Panc1 (cell line): ENCODE data around the gene POLD2. TPM values are rescaled to one million over a fixed set of nuclear protein-coding genes. Genes with fewer than 3 reads are reported as not detected.

Experiments used
- ATAC-seq: fragments of 200-7000 bp; cut with Tn5 transposase; 2 replicates; pipeline ENCODE4 v1.9.1; 2020; ENCODE audit warnings: mild to moderate bottlenecking, moderate library complexity
- BruUV-seq: library from RNA; stranded (reverse); fragments of 400-500 nt; replicated peaks from 2 replicates; lab custom pipeline; 2021; lab: Mats Ljungman, UMichigan
- CTCF ChIA-PET: fragments of 300-600 bp; sonication (Branson Sonifier 250); formaldehyde crosslinking; loops from one replicate; lab custom pipeline; 2022; ENCODE audit warnings: antibody characterized with exemption; lab: Charles Lee
- POLR2A ChIA-PET: fragments of 300-600 bp; sonication (Branson Sonifier 250); formaldehyde crosslinking; loops from one replicate; lab custom pipeline; 2022; ENCODE audit warnings: antibody characterized with exemption; lab: Charles Lee
- DNase-seq: peaks from one replicate; pipeline ENCODE4 v3.0.0-alpha.2; 2010; ENCODE audit warnings: low read depth, low spot score
- H3K27ac ChIP-seq: 2 replicates; pipeline ENCODE4 v1.5.1; 2011; ENCODE audit warnings: mild to moderate bottlenecking, low read length, inconsistent platforms
- H3K27me3 ChIP-seq: fragments of 200-500 bp; sonication (Bioruptor generic); 2 replicates; pipeline ENCODE4 v1.6.0; 2014; ENCODE audit warnings: low read length, inconsistent platforms; ENCODE audit not compliant: control insufficient read depth, insufficient read depth
- H3K36me3 ChIP-seq: fragments of 200-500 bp; sonication (Bioruptor generic); 2 replicates; pipeline ENCODE4 v1.5.1; 2014; ENCODE audit warnings: inconsistent platforms, mild to moderate bottlenecking, low read length, moderate library complexity; ENCODE audit not compliant: control insufficient read depth, insufficient read depth
- H3K4me1 ChIP-seq: 2 replicates; pipeline ENCODE4 v1.5.1; 2011; ENCODE audit warnings: inconsistent platforms, mild to moderate bottlenecking, low read length, moderate library complexity; ENCODE audit not compliant: control insufficient read depth, insufficient read depth
- H3K4me3 ChIP-seq, 2 experiments: 2 replicates each; pipeline ENCODE4 v1.5.1; 2011 to 2012; ENCODE audit warnings: low read depth in 2 of 2, low read length in 2 of 2, mild to moderate bottlenecking in 2 of 2, inconsistent platforms in 1 of 2, moderate library complexity in 1 of 2
- H3K9me3 ChIP-seq: fragments of 200-500 bp; sonication (Bioruptor generic); 2 replicates; pipeline ENCODE4 v1.5.1; 2014; ENCODE audit warnings: low read depth, mild to moderate bottlenecking, inconsistent platforms, low read length, moderate library complexity; ENCODE audit not compliant: control insufficient read depth, insufficient read depth
- POLR2AphosphoS5 ChIP-seq: IDR thresholded peaks from 2 replicates; pipeline ENCODE4 v1.6.1; 2012; ENCODE audit warnings: mild to moderate bottlenecking, low read depth, low read length, moderate library complexity
- SIN3A ChIP-seq: IDR thresholded peaks from 2 replicates; pipeline ENCODE4 v1.6.1; 2012; ENCODE audit warnings: low read depth, mild to moderate bottlenecking, low read length, moderate library complexity, borderline replicate concordance; ENCODE audit not compliant: insufficient read depth
- TCF7L2 ChIP-seq: IDR thresholded peaks from 2 replicates; pipeline ENCODE4 v1.6.1; 2011; ENCODE audit warnings: mild to moderate bottlenecking, low read depth, low read length, inconsistent platforms
- in situ Hi-C: cut with HindIII; loops from 2 replicates; pipeline ENCODE4 v1.10.0; 2016; ENCODE audit warnings: low sequenced_read_pairs, low pct_unique_long_range_greater_than_20kb
- intact Hi-C: fragments of 100-400 bp; cut with micrococcal nuclease; formaldehyde crosslinking; loops from one replicate; pipeline ENCODE4 v1.10.0; 2022; ENCODE audit not compliant: unreplicated experiment
- total RNA-seq: library from RNA; stranded (reverse); gene quantifications from one replicate; pipeline ENCODE4 v1.2.1, GENCODE V29; 2021; ENCODE audit not compliant: unreplicated experiment
- TF ChIP-seq, protein P1 (sequence below): fragments of 450-650 bp; IDR thresholded peaks from 2 replicates; pipeline ENCODE4 v1.5.1; 2017; ENCODE audit warnings: mild to moderate bottlenecking
- TF ChIP-seq, protein P2 (sequence below), 2 experiments: IDR thresholded peaks; 2 replicates each; pipeline ENCODE4 v1.6.1; 2011 to 2012; ENCODE audit warnings: low read depth in 2 of 2, control low read depth in 1 of 2, low read length in 1 of 2, mild to moderate bottlenecking in 1 of 2, moderate library complexity in 1 of 2; ENCODE audit not compliant: insufficient read depth in 1 of 2

Gene POLD2
- total RNA-seq, 1 experiment from 2014 or later, result 195 TPM

DNA sequence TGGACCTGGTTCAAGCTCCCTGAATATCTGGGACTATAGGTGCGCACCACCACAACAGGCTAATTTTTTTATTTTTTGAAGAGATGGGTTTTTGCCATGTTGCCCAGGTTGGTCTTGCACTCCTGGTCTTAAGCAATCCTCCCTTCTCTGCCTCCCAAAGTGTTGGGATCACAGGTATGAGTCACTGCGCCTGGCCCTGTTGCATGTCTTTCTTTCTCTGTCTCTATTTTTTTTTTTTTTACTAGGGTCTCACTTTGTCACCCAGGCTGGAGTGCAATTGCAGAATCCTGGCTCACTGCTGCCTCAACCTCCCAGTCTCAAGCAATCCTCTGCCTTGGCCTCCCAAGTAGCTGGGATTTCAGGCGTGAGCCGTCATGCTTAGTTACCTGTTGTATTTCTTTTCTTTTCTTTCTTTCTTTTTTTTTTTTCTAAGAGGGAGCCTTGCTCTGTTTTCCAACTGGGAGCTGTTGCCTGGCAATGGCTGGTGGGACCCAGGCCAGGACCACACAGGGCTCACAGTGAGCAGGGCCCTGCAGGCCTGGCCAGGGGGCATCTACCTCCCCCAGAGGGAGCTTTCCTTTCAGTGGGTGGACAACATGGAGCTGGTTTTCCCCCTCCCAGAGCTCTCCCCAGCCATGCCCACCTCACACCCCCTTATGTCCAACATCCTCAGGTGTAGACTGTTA lies 11.7 kb upstream of the POLD2 start:
- ChIA-PET POLR2A (no interaction called here), CTCF (interaction anchor here (0.7 kb wide), 2 partner anchors 32 to 79 kb away, joined by 3 to 5 read pairs; no protein-coding TSS in a partner anchor)
- Histone ChIP-seq H3K27me3 (no peaks in the 10 kb centered on the region), H3K4me1 (peaks cover 12% of the 10 kb centered on the region), H3K9me3 (no peaks in the 10 kb centered on the region), H3K36me3 (no peaks in the 10 kb centered on the region), H3K4me3 (no peak overlapping the region), H3K27ac (no peak overlapping the region)
- ATAC-seq, result no peak
- BruUV-seq, result no TSS peak
- intact Hi-C loops (loop anchor here (5.0 kb wide), 1 partner anchor 62 kb away; no protein-coding TSS in a partner anchor), in situ Hi-C loops (no loop called here)
- no peak for DNase-seq
- TF ChIP-seq, protein P1, sequence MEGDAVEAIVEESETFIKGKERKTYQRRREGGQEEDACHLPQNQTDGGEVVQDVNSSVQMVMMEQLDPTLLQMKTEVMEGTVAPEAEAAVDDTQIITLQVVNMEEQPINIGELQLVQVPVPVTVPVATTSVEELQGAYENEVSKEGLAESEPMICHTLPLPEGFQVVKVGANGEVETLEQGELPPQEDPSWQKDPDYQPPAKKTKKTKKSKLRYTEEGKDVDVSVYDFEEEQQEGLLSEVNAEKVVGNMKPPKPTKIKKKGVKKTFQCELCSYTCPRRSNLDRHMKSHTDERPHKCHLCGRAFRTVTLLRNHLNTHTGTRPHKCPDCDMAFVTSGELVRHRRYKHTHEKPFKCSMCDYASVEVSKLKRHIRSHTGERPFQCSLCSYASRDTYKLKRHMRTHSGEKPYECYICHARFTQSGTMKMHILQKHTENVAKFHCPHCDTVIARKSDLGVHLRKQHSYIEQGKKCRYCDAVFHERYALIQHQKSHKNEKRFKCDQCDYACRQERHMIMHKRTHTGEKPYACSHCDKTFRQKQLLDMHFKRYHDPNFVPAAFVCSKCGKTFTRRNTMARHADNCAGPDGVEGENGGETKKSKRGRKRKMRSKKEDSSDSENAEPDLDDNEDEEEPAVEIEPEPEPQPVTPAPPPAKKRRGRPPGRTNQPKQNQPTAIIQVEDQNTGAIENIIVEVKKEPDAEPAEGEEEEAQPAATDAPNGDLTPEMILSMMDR, result no peak
- TF ChIP-seq TCF7L2 (no peak), POLR2AphosphoS5 (no peak), SIN3A (no peak)
- TF ChIP-seq, protein P2, sequence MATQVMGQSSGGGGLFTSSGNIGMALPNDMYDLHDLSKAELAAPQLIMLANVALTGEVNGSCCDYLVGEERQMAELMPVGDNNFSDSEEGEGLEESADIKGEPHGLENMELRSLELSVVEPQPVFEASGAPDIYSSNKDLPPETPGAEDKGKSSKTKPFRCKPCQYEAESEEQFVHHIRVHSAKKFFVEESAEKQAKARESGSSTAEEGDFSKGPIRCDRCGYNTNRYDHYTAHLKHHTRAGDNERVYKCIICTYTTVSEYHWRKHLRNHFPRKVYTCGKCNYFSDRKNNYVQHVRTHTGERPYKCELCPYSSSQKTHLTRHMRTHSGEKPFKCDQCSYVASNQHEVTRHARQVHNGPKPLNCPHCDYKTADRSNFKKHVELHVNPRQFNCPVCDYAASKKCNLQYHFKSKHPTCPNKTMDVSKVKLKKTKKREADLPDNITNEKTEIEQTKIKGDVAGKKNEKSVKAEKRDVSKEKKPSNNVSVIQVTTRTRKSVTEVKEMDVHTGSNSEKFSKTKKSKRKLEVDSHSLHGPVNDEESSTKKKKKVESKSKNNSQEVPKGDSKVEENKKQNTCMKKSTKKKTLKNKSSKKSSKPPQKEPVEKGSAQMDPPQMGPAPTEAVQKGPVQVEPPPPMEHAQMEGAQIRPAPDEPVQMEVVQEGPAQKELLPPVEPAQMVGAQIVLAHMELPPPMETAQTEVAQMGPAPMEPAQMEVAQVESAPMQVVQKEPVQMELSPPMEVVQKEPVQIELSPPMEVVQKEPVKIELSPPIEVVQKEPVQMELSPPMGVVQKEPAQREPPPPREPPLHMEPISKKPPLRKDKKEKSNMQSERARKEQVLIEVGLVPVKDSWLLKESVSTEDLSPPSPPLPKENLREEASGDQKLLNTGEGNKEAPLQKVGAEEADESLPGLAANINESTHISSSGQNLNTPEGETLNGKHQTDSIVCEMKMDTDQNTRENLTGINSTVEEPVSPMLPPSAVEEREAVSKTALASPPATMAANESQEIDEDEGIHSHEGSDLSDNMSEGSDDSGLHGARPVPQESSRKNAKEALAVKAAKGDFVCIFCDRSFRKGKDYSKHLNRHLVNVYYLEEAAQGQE (IDR thresholded peaks at IDR 0.05; ENCODE audit: insufficient read depth in 1 of 2, low read depth in 2 of 2, low read length in 1 of 2), result no peak

- Histone ChIP-seq H3K9me3 (no peaks in the 10 kb centered on the region), H3K36me3 (no peaks in the 10 kb centered on the region), H3K27me3 (no peaks in the 10 kb centered on the region), H3K4me3 (no peak overlapping the region), H3K4me1 (peaks cover 12% of the 10 kb centered on the region), H3K27ac (no peak overlapping the region)
- POLR2A ChIA-PET, result interaction anchor here (0.7 kb wide), 2 partner anchors 13 to 18 kb away, joined by 8 to 10 read pairs; no protein-coding TSS in a partner anchor
- CTCF ChIA-PET, result no interaction called here
- no TSS peak for BruUV-seq
- intact Hi-C loops (loop anchor here (5.0 kb wide), 1 partner anchor 64 kb away; no protein-coding TSS in a partner anchor), in situ Hi-C loops (no loop called here)
- ATAC-seq (no peak), DNase-seq (no peak)
- TF ChIP-seq, protein P2 (IDR thresholded peaks at IDR 0.05; ENCODE audit: insufficient read depth in 1 of 2, low read depth in 2 of 2, low read length in 1 of 2), result no peak
- TF ChIP-seq POLR2AphosphoS5 (no peak), TCF7L2 (no peak), SIN3A (no peak)
- TF ChIP-seq, protein P1, result no peak
These were observed 9.9 kb upstream of the POLD2 start for GRCh38 chr7:44133295-44133694.
